BLaER1 (cell line): Measurements from ENCODE around the gene ZBTB16.

Source experiments
- H3K27ac ChIP-seq: shearing (Covaris generic); formaldehyde crosslinking; 2 replicates; pipeline ENCODE4 v1.8.1; 2022
- H3K27me3 ChIP-seq: shearing (Covaris generic); formaldehyde crosslinking; 2 replicates; pipeline ENCODE4 v1.8.1; 2022
- H3K36me3 ChIP-seq: shearing (Covaris generic); formaldehyde crosslinking; 2 replicates; pipeline ENCODE4 v1.8.1; 2022
- H3K4me1 ChIP-seq: shearing (Covaris generic); formaldehyde crosslinking; 2 replicates; pipeline ENCODE4 v1.8.1; 2022
- H3K4me2 ChIP-seq: shearing (Covaris generic); formaldehyde crosslinking; 2 replicates; pipeline ENCODE4 v1.8.1; 2022
- H3K4me3 ChIP-seq: shearing (Covaris generic); formaldehyde crosslinking; 2 replicates; pipeline ENCODE4 v1.8.1; 2022
- H3K9ac ChIP-seq: shearing (Covaris generic); formaldehyde crosslinking; 2 replicates; pipeline ENCODE4 v1.8.1; 2022
- H3K9me3 ChIP-seq: shearing (Covaris generic); formaldehyde crosslinking; 2 replicates; pipeline ENCODE4 v1.8.1; 2022
- H4K20me1 ChIP-seq: shearing (Covaris generic); formaldehyde crosslinking; 2 replicates; pipeline ENCODE4 v1.8.1; 2022
- Cebpa-rat ChIP-seq: shearing (Covaris generic); IDR thresholded peaks from 2 replicates; pipeline ENCODE4 v1.8.1; 2022

ZBTB16 gene

DNA sequence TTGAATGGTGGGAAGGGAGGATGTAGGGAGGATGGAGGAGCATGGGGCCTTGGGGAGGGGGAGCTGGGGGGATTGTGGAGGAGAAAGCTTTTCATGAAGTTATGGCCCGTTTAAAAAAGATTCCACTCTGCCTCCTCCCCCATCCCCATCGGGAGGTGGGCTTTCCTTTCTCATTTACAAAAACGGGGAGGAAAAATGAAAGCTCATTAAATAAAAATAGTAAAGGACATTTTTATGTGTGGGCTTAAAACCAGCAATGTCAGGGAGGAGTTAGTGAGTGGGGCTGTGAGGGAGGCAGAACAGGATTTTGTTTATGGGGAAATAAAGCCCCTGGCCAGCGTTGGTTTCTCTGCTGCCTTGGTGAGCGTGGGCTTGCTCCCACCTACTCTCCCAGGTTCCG lies 83.2 kb downstream of the ZBTB16 start:
- Histone ChIP-seq H3K27me3 (no peaks in the 10 kb centered on the region), H3K4me2 (peak overlapping the region; percentile 53; the same call in 1 of the 2 replicates), H3K27ac (no peak overlapping the region), H3K36me3 (no peaks in the 10 kb centered on the region), H3K4me3 (no peak overlapping the region), H3K4me1 (peaks cover 68% of the 10 kb centered on the region), H4K20me1 (no peaks in the 10 kb centered on the region), H3K9me3 (no peaks in the 10 kb centered on the region), H3K9ac (no peak overlapping the region)
- no peak for TF ChIP-seq Cebpa-rat

DNA sequence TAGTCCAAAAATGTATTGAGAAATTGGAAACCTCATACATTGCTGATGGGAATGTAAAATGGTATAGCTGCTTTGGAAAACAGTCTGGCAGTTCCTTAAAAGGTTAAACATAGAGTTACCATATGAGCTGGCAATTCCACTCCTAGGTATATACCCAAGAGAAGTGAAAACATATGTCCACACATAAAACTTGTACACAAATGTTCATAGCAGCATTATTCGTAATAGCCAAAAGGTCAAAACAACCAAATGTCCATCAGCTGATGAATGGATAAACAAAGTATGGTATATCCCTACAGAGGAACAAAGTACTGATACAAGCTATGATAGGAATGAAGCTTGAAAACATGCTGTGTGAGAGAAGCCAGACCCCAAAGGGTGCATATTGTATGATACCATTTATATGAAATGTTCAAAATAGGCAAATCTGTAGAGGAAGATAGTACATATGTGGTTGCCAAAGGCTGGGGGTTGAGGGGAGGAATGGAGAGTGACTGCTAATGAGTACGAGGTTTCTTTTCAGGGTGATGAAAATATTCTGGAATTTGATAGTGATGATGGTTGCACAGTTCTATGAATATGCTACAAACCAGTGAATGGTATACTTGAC lies 85.8 kb downstream of the ZBTB16 start:
- no peak for TF ChIP-seq Cebpa-rat
- Histone ChIP-seq H3K9ac (no peak overlapping the region), H3K27ac (no peak overlapping the region), H3K4me1 (peaks cover 68% of the 10 kb centered on the region), H3K4me2 (peak overlapping the region; percentile 53; the same call in 1 of the 2 replicates), H4K20me1 (no peaks in the 10 kb centered on the region), H3K27me3 (no peaks in the 10 kb centered on the region), H3K4me3 (no peak overlapping the region), H3K36me3 (no peaks in the 10 kb centered on the region), H3K9me3 (no peaks in the 10 kb centered on the region)

DNA sequence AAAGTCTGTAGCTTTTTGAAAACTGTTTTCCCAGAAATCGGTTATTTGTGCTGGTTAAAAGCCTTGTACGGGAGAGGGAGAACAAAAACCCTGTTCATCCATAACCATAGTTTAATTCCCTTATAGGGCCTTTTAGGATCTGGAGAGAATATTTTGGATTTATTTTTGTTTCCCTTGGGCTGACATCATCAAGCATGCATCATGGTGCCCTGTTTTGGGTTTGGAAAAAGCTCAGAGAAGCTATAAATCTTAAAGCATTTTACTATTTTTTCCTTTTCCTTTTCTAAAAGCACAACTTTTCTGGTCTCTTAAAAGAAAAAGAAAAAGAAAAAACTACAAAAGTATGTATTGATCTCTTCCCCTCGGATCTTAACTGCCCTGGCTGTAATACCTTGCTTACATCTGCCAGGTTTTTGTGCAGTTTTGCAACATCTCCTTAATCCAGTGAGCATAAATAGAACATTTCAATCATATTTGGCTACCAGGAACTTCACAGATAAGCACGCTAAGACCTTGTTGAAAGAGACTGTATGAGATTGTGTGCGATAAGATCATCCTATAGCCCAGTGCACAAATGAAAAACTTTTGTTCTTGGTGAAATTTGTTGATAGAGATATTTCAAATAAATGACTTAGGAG lies 88.0 kb downstream of the ZBTB16 start:
- Histone ChIP-seq H3K27ac (peak overlapping the region; percentile 52), H3K4me3 (no peak overlapping the region), H3K36me3 (no peaks in the 10 kb centered on the region), H3K4me2 (peak overlapping the region; percentile 65), H4K20me1 (no peaks in the 10 kb centered on the region), H3K9ac (peak overlapping the region; percentile 3; the same call in 1 of the 2 replicates), H3K4me1 (peaks cover 61% of the 10 kb centered on the region), H3K27me3 (no peaks in the 10 kb centered on the region), H3K9me3 (no peaks in the 10 kb centered on the region)
- TF ChIP-seq Cebpa-rat: no peak

DNA sequence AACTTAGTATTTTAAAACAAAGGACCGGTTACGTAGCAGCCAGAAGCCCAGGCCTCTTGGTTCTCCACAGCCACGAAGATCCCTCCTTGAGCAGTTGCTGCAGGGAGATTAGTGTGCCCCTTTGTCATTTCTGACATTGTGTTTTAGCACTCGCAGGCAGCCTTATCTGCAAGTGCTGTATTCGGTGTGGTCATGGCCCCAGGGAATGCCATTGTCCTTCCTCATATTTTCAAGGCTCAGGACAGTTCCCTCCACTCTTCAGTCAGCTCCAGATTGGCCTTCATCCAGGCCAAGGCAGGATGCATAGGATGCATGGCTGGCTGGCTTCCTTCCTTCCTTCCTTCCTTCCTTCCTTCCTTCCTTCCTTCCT lies 88.5 kb downstream of the ZBTB16 start:
- Histone ChIP-seq H3K4me1 (peaks cover 58% of the 10 kb centered on the region), H3K9me3 (no peaks in the 10 kb centered on the region), H3K27ac (peak overlapping the region; percentile 52), H3K27me3 (no peaks in the 10 kb centered on the region), H4K20me1 (no peaks in the 10 kb centered on the region), H3K4me3 (no peak overlapping the region), H3K9ac (peak overlapping the region; percentile 3; the same call in 1 of the 2 replicates), H3K4me2 (peak overlapping the region; percentile 65), H3K36me3 (no peaks in the 10 kb centered on the region)
- TF ChIP-seq Cebpa-rat: no peak

DNA sequence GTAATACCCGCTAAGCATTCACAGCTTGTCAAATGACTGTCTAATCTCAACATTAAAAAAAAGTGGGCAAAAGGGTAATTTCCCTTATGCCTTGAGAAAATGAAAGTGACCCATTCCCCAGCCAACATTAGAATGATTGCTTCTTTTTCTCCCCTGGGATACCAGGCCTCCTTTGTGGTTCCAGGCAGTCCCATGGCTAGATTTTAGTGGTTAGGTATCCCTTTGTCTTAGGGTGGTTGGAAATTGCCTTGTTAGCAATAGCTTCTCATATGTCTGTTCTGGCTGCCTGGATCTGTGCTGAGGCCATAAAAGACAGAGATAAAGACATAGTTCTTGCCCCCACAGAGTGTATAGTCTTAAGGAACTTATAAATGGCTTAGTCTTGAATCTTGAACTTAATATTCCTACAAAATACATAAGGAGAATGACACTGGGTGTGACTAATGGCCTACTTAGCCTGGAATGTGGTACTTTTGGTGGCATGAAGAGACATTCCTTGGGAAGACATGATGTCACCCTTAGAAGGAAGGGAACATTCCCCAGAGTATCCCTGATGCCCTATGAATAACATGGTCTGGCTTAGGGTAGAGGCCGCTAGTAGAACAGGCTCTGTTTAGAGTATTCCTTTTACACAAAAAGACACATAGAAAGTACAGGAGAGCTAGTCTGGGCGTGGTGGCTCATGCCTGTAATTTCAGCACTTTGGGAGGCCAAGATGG lies 90.3 kb downstream of the ZBTB16 start:
- no peaks in the 10 kb centered on the region for H3K27me3 ChIP-seq
- H4K20me1 ChIP-seq: no peaks in the 10 kb centered on the region
- no peak overlapping the region for H3K9ac ChIP-seq
- H3K36me3 ChIP-seq: no peaks in the 10 kb centered on the region
- H3K4me3 ChIP-seq: no peak overlapping the region
- H3K4me2 ChIP-seq: peak overlapping the region; percentile 44
- no peak for TF ChIP-seq Cebpa-rat
- H3K27ac ChIP-seq: no peak overlapping the region
- H3K4me1 ChIP-seq: peaks cover 40% of the 10 kb centered on the region
- no peaks in the 10 kb centered on the region for H3K9me3 ChIP-seq

DNA sequence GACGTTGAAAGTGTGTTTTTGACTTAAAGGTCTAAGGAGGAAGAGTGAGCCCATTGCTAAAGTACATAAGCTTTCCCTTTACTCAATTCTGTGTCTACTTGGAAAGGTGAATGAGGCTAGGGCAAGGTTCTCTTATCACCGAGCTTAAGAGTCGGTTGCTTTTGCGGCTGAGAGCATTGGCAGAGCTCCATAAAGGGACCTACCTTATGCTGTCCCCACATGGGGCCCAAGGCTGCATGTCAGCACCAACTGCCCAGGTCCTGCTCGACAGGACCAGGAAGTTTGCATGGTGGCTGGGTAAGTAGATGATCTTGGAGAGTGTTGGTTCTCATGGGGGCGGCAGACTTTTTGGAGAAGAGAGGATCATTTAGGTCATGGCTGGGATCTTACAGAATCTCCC lies 91.2 kb downstream of the ZBTB16 start:
- no peak for TF ChIP-seq Cebpa-rat
- no peaks in the 10 kb centered on the region for H3K27me3 ChIP-seq

DNA sequence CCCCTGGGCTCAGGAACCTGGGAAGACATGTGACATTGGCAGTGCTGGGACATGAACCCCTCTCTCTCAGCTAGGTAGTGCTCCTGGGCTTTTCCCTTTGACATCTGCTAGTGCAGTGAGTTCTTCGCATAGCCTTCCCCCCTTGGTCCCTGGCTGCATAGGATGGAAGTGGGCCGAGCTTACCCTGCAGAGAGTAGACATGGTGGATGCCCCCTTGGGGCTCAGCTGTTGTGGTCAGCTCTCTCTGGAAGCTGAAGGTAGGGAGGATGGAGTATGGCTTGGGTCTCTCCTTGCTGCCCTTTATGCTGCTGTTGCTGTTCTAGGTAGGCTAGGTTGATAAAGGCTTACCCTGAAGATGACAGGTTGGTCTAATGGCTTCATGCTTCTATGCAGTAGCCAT lies 92.1 kb downstream of the ZBTB16 start:
- no peak overlapping the region for H3K27ac ChIP-seq
- H3K4me2 ChIP-seq: no peak overlapping the region
- H3K4me3 ChIP-seq: no peak overlapping the region
- peaks cover 36% of the 10 kb centered on the region for H3K4me1 ChIP-seq
- H3K9me3 ChIP-seq: no peaks in the 10 kb centered on the region
- no peaks in the 10 kb centered on the region for H3K36me3 ChIP-seq
- no peak for TF ChIP-seq Cebpa-rat
- H3K9ac ChIP-seq: no peak overlapping the region
- no peaks in the 10 kb centered on the region for H4K20me1 ChIP-seq
- H3K27me3 ChIP-seq: no peaks in the 10 kb centered on the region

More for the DNA sequence above, 91.2 kb downstream of the ZBTB16 start:
- no peaks in the 10 kb centered on the region for H3K36me3 ChIP-seq
- H3K27ac ChIP-seq: no peak overlapping the region
- H3K4me3 ChIP-seq: no peak overlapping the region
- H3K4me2 ChIP-seq: no peak overlapping the region
- H3K9ac ChIP-seq: no peak overlapping the region
- H3K4me1 ChIP-seq: peaks cover 32% of the 10 kb centered on the region
- H3K9me3 ChIP-seq: no peaks in the 10 kb centered on the region
- H4K20me1 ChIP-seq: no peaks in the 10 kb centered on the region

DNA sequence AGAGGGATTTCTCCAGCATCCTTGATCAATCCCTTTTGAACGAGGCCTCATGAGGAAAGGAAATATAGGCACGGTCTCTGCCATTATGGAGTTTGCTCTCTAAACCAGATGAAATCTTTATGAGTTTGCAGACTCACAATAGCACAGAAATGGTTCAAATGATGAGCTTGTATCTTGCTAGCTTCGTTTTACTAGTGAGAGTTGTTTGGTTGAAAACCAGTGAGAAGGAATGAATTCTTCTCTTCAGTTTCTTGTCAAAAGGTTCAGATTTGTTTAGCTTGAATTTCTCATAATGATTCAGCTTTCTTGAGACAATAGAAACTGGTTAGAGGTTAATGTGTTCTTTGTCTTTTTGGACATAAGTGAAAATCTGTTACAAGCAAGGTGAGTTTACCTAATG lies 92.7 kb downstream of the ZBTB16 start:
- Histone ChIP-seq H3K27ac (no peak overlapping the region), H3K36me3 (no peaks in the 10 kb centered on the region), H3K27me3 (no peaks in the 10 kb centered on the region), H4K20me1 (no peaks in the 10 kb centered on the region), H3K4me3 (no peak overlapping the region), H3K9me3 (no peaks in the 10 kb centered on the region), H3K9ac (no peak overlapping the region), H3K4me1 (peaks cover 41% of the 10 kb centered on the region), H3K4me2 (no peak overlapping the region)
- TF ChIP-seq Cebpa-rat: no peak

DNA sequence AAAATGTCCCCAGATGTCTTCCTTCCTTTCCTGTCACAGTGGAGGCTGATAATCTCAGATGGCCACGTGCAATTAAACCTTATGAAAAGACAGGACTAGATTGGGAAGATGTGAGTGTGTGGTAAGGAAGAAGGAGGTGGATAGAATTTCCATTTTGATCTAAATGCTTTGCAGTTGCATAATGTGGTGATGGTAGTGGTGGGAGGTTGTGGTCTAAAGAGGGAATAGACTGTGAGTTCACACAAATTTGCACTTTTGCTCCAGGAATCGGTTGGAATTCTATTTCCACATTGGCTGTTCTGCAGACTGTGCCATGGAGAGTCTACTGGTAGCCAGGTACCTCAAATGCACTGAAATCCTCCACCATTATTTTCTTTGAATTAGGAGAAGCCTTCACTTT lies 93.3 kb downstream of the ZBTB16 start:
- Histone ChIP-seq H3K4me1 (peaks cover 41% of the 10 kb centered on the region), H3K9ac (no peak overlapping the region), H4K20me1 (no peaks in the 10 kb centered on the region), H3K27me3 (no peaks in the 10 kb centered on the region), H3K4me2 (no peak overlapping the region), H3K27ac (no peak overlapping the region), H3K36me3 (no peaks in the 10 kb centered on the region), H3K9me3 (no peaks in the 10 kb centered on the region), H3K4me3 (no peak overlapping the region)
- no peak for TF ChIP-seq Cebpa-rat

DNA sequence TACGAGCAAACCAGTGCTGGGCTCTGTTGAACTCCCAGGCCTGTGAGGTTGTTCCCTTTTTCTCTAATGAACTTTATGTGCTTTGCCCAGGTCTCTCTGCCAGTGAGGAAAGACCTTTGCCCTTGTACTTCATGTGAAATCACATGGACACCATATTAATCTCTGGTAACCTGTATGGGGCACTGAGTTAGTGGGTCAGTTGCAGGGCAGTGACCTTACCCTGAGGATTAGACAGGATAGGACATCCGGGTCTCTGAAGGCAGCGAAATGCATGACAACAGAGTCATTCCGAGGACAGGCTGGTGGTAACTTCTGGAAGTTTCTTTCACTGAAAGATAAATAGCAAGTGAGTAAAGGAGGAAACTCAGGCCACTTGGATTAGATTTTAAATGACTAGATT lies 93.7 kb downstream of the ZBTB16 start:
- H3K27ac ChIP-seq: no peak overlapping the region
- H3K4me1 ChIP-seq: peaks cover 41% of the 10 kb centered on the region
- no peak for TF ChIP-seq Cebpa-rat
- no peaks in the 10 kb centered on the region for H3K36me3 ChIP-seq
- H3K9ac ChIP-seq: no peak overlapping the region
- no peaks in the 10 kb centered on the region for H3K27me3 ChIP-seq
- no peak overlapping the region for H3K4me2 ChIP-seq
- H3K4me3 ChIP-seq: no peak overlapping the region
- H4K20me1 ChIP-seq: no peaks in the 10 kb centered on the region
- H3K9me3 ChIP-seq: no peaks in the 10 kb centered on the region
